Hippocampal formation (tissue), 2 donors: Measurements from ENCODE around the gene NIPAL3.
"Not testable (repeated sequence)": the region's sequence is repeated elsewhere in the genome, so short reads cannot be mapped to it uniquely, and the experiment has no call there.

Source experiments
- DNase-seq, 2 donors: peaks; one replicate each; lab custom pipeline; 2025; lab: John Stamatoyannopoulos, UW

NIPAL3 gene

GRCh38 chr1:24490101-24490781 lies 74.6 kb downstream of the NIPAL3 start:
- no peak for DNase-seq

- no peak for DNase-seq
These were observed 76.2 kb downstream of the NIPAL3 start for GRCh38 chr1:24491577-24492360.

GRCh38 chr1:24492935-24493334 lies 77.3 kb downstream of the NIPAL3 start:
- not testable (repeated sequence) for DNase-seq

- DNase-seq = no peak
These were observed 78.2 kb downstream of the NIPAL3 start for GRCh38 chr1:24493785-24494184.

GRCh38 chr1:24498589-24498988 lies 83.0 kb downstream of the NIPAL3 start:
- DNase-seq = no peak

- DNase-seq = no peak
These were observed 84.9 kb downstream of the NIPAL3 start for GRCh38 chr1:24500448-24501048.

GRCh38 chr1:24501371-24502064 lies 85.9 kb downstream of the NIPAL3 start:
- no peak for DNase-seq

GRCh38 chr1:24502065-24502708 lies 86.6 kb downstream of the NIPAL3 start:
- DNase-seq = no peak

- DNase-seq = peak; percentile 61 to 66
These were observed 87.1 kb downstream of the NIPAL3 start, which contains the start of gene RCAN3 for GRCh38 chr1:24502709-24503058. RCAN3 (plus strand) TSS chr1:24502836; CDS start chr1:24514373, 11,537 bp downstream.

GRCh38 chr1:24503059-24503751 lies 87.6 kb downstream of the NIPAL3 start:
- DNase-seq = no peak

GRCh38 chr1:24503870-24504523 lies 88.4 kb downstream of the NIPAL3 start:
- no peak for DNase-seq

- DNase-seq = no peak
These were observed 89.0 kb downstream of the NIPAL3 start for GRCh38 chr1:24504560-24504959.

- DNase-seq = no peak
These were observed 90.2 kb downstream of the NIPAL3 start for GRCh38 chr1:24505816-24506215.

- no peak for DNase-seq
These were observed 91.2 kb downstream of the NIPAL3 start for GRCh38 chr1:24506691-24507381.

- DNase-seq = no peak
These were observed 91.8 kb downstream of the NIPAL3 start for GRCh38 chr1:24507405-24507804.

GRCh38 chr1:24508911-24509310 lies 93.3 kb downstream of the NIPAL3 start:
- DNase-seq = no peak

GRCh38 chr1:24513706-24514105 lies 98.1 kb downstream of the NIPAL3 start:
- peak in 1 of 2 donors; percentile 37 for DNase-seq

GRCh38 chr1:24514946-24515345 lies 99.3 kb downstream of the NIPAL3 start:
- DNase-seq = no peak

GRCh38 chr1:24515671-24516209 lies 100.1 kb downstream of the NIPAL3 start:
- not testable (repeated sequence) for DNase-seq

- DNase-seq = no peak
These were observed 100.9 kb downstream of the NIPAL3 start for GRCh38 chr1:24516506-24516905.
